MCF 10A (cell line): ENCODE measurements around the gene CEP76. TPM values are rescaled to one million over a fixed set of nuclear protein-coding genes. Genes with fewer than 3 reads are reported as not detected.
"Not testable (repeated sequence)": the region's sequence is repeated elsewhere in the genome, so short reads cannot be mapped to it uniquely, and the experiment has no call there.

Experiments used
- BruUV-seq: library from RNA; stranded (reverse); fragments of 400-500 nt; replicated peaks from 2 replicates; lab custom pipeline; 2021; lab: Mats Ljungman, UMichigan
- CTCF ChIA-PET: fragments of 300-600 bp; sonication (Branson Sonifier 250); formaldehyde crosslinking; extraction: SDS; loops from one replicate; lab custom pipeline; 2021; ENCODE audit warnings: antibody characterized with exemption, inconsistent platforms; lab: Yijun Ruan, JAX
- POLR2A ChIA-PET: fragments of 300-600, 350-650 bp; sonication (Branson Sonifier 250); formaldehyde crosslinking; extraction: SDS; loops from one replicate; lab custom pipeline; 2020; ENCODE audit warnings: antibody characterized with exemption, inconsistent platforms; lab: Yijun Ruan, JAX
- DNase-seq: peaks from one replicate; pipeline ENCODE4 v3.0.0-alpha.2; 2018; ENCODE audit not compliant: unreplicated experiment
- H3K27ac Mint-ChIP-seq: one replicate; pipeline ENCODE4 v1.8.0; 2022; ENCODE audit warnings: mild to moderate bottlenecking, low read depth, mixed read lengths; ENCODE audit not compliant: unreplicated experiment
- H3K27me3 Mint-ChIP-seq: one replicate; pipeline ENCODE4 v1.8.0; 2022; ENCODE audit warnings: mixed read lengths; ENCODE audit not compliant: insufficient read depth, unreplicated experiment
- H3K36me3 Mint-ChIP-seq: one replicate; pipeline ENCODE4 v1.8.0; 2022; ENCODE audit warnings: mild to moderate bottlenecking, moderate library complexity, mixed read lengths; ENCODE audit not compliant: insufficient read depth, unreplicated experiment
- H3K4me1 Mint-ChIP-seq: one replicate; pipeline ENCODE4 v1.8.0; 2022; ENCODE audit warnings: mixed read lengths; ENCODE audit not compliant: insufficient read depth, unreplicated experiment
- H3K4me3 Mint-ChIP-seq: one replicate; pipeline ENCODE4 v1.8.0; 2022; ENCODE audit warnings: mild to moderate bottlenecking, moderate library complexity, mixed read lengths; ENCODE audit not compliant: unreplicated experiment
- H3K9me3 Mint-ChIP-seq: one replicate; pipeline ENCODE4 v1.8.0; 2022; ENCODE audit warnings: mixed read lengths; ENCODE audit not compliant: unreplicated experiment
- CTCF ChIP-seq: fragments of 200-600 bp; IDR thresholded peaks from one replicate; pipeline ENCODE4 v1.8.0; 2022; ENCODE audit warnings: antibody characterized with exemption, mild to moderate bottlenecking; ENCODE audit not compliant: unreplicated experiment
- intact Hi-C: fragments of 100-400 bp; cut with micrococcal nuclease; formaldehyde crosslinking; loops from 2 replicates; pipeline ENCODE4 v1.14.1; 2022
- total RNA-seq: library from RNA; stranded (reverse); gene quantifications from 2 replicates; pipeline ENCODE4 v1.2.3, GENCODE V29; 2022

The CEP76 gene
- total RNA-seq, 1 experiment from 2014 or later, result 4.9 TPM

GRCh38 chr18:12647773-12648172, 54.8 kb downstream of the CEP76 start:
- Mint-ChIP-seq H3K36me3 (peaks cover 7% of the 10 kb centered on the region), H3K27ac (no peak overlapping the region), H3K9me3 (no peaks in the 10 kb centered on the region), H3K27me3 (no peaks in the 10 kb centered on the region), H3K4me1 (peaks cover 35% of the 10 kb centered on the region), H3K4me3 (no peak overlapping the region)
- POLR2A ChIA-PET, result interaction anchor here (1.2 kb wide), 1 partner anchor 112 kb away, joined by 3 read pairs; no protein-coding TSS in a partner anchor
- DNase-seq, result no peak
- CTCF ChIA-PET, result no interaction called here
- intact Hi-C loops, result no loop called here
- no TSS peak for BruUV-seq
- TF ChIP-seq CTCF, result no peak

- TF ChIP-seq CTCF, result no peak
- intact Hi-C loops, result no loop called here
- H3K4me3 Mint-ChIP-seq, result no peak overlapping the region
- H3K27ac Mint-ChIP-seq, result no peak overlapping the region
- ChIA-PET POLR2A (interaction anchor here (0.8 to 1.6 kb wide), 3 partner anchors 10 to 42 kb away, joined by 3 to 4 read pairs (median 4); no protein-coding TSS in a partner anchor), CTCF (interaction anchor here (0.7 to 1.4 kb wide), 2 partner anchors 107 to 170 kb away, joined by 3 read pairs; no protein-coding TSS in a partner anchor)
- no TSS peak for BruUV-seq
- H3K4me1 Mint-ChIP-seq, result peaks cover 30% of the 10 kb centered on the region
- DNase-seq, result no peak
- H3K36me3 Mint-ChIP-seq, result peaks cover 7% of the 10 kb centered on the region
- no peaks in the 10 kb centered on the region for H3K27me3 Mint-ChIP-seq
- H3K9me3 Mint-ChIP-seq, result no peaks in the 10 kb centered on the region
Observed at GRCh38 chr18:12645751-12646203, 56.7 kb downstream of the CEP76 start.

- Mint-ChIP-seq H3K4me1 (peaks cover 35% of the 10 kb centered on the region), H3K27ac (no peak overlapping the region), H3K36me3 (peaks cover 7% of the 10 kb centered on the region), H3K9me3 (no peaks in the 10 kb centered on the region), H3K27me3 (no peaks in the 10 kb centered on the region), H3K4me3 (no peak overlapping the region)
- TF ChIP-seq CTCF, result no peak
- BruUV-seq, result no TSS peak
- ChIA-PET POLR2A (interaction anchor here (0.7 to 1.6 kb wide), 4 partner anchors 10 to 346 kb away, joined by 3 to 4 read pairs (median 4); partner anchors contain the start of gene CEP192), CTCF (interaction anchor here (0.6 to 1.4 kb wide), 3 partner anchors 70 to 147 kb away, joined by 3 to 5 read pairs (median 3); no protein-coding TSS in a partner anchor)
- no peak for DNase-seq
- intact Hi-C loops, result no loop called here
Observed at GRCh38 chr18:12645254-12645653, 57.3 kb downstream of the CEP76 start.

- Mint-ChIP-seq H3K4me1 (peaks cover 38% of the 10 kb centered on the region), H3K27ac (peak overlapping the region; percentile 36)
- CTCF ChIA-PET, result interaction anchor here (0.6 to 1.3 kb wide), 3 partner anchors 14 to 251 kb away, joined by 3 to 4 read pairs (median 3); no protein-coding TSS in a partner anchor
- H3K36me3 Mint-ChIP-seq, H3K4me3 Mint-ChIP-seq, H3K27me3 Mint-ChIP-seq, BruUV-seq, DNase-seq, H3K9me3 Mint-ChIP-seq: not testable (repeated sequence)
- POLR2A ChIA-PET, result interaction anchor here (0.7 to 5.0 kb wide), 10 partner anchors 9 to 266 kb away, joined by 3 to 52 read pairs (median 3); partner anchors contain the start of gene SPIRE1
- intact Hi-C loops, result loop anchor here (5.0 kb wide), 1 partner anchor 36 kb away; no protein-coding TSS in a partner anchor
Observed at GRCh38 chr18:12643756-12644155, 58.8 kb downstream of the CEP76 start.
